HG02642 (cell line): ENCODE results near the gene WBP1.
A peak's percentile ranks its signal among the peaks of the same experiment; 100 is the strongest.
"Not testable (repeated sequence)": the region's sequence is repeated elsewhere in the genome, so short reads cannot be mapped to it uniquely, and the experiment has no call there.

Experiments
- ATAC-seq: cut with Tn5 transposase; IDR thresholded peaks from one replicate; pipeline ENCODE4 v1.9.1; 2021; ENCODE audit warnings: mild to moderate bottlenecking; ENCODE audit not compliant: unreplicated experiment, poor library complexity

Gene WBP1

DNA sequence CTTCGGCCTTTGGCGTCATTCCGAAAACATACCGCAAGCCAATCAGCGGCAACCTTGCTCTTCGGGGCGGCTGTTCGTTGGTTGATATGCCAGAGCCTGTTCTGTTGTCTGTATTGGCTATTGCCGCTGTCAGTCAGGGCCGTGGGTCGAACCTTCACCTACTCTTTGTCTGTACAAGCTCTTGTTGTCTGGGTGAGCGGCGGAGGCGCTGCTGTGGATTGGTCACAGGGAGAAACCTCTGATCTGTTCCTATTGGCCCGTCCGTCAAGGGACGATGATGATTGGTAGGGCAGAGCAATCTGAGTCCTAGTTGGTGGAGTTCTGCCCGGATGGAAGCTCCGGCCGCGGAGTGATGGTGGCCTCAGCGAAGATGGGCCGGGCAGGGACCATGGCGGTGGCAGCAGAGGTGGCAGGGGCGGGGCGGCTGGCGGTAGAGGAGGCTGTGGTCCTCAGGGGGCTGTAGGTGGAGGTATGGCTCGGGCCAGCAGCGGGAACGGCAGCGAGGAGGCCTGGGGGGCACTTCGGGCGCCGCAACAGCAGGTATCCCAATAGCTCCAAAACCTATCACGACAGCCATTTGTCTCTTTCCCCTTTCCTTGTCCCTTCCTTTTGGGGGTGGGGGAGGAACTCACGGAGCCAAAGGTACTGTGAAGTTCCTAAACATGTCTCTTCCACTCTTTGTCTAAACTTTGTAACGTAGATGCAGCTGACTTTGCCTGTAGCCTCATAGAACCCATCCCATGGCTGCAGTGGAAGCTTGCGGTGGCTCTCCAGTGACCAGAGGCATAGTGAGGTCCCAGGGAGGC lies at the start of gene WBP1:
Gene WBP1, plus strand, starts transcription at position 307 of the 806 bp plus-strand sequence. Its CDS starts 165 bp downstream, at position 472.
- ATAC-seq = peak; percentile 86

DNA sequence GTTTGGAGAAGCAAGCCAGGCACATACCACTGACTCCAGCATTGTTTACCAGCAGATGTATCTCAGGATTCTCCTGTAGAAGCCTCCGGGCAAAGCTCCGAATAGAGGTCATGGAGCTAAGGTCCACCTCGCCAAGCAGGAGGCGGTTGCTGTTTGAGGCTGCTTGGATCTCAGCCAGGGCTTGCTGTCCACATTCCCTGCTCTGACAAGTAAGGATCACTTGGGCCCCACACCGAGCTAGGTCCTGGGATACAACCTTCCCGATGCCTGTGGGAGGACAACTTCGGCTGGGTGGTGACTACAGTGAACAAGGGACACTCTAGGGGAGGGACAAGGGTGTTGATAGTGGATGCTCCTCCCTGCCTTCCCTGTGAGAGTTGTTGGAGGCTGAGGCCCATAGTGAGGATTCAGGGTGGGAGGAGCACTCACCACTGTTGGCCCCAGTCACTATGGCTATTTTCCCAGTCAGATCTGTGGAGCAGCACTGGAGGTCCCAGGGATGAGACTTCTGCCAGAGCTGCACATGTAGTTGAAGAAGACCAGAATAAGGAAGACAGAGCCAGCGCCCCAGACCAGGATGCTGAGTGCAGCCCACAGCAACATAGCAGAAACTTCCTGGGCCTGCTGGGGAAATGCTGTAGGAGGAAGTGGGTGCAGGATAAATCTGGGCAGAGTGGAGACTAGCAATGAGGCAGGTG lies 45.1 kb upstream of the WBP1 start:
- no peak for ATAC-seq

GRCh38 chr2:74414441-74414840 lies 43.8 kb upstream of the WBP1 start:
- no peak for ATAC-seq

GRCh38 chr2:74414881-74415761 lies 43.1 kb upstream of the WBP1 start:
- peak; percentile 40 for ATAC-seq

DNA sequence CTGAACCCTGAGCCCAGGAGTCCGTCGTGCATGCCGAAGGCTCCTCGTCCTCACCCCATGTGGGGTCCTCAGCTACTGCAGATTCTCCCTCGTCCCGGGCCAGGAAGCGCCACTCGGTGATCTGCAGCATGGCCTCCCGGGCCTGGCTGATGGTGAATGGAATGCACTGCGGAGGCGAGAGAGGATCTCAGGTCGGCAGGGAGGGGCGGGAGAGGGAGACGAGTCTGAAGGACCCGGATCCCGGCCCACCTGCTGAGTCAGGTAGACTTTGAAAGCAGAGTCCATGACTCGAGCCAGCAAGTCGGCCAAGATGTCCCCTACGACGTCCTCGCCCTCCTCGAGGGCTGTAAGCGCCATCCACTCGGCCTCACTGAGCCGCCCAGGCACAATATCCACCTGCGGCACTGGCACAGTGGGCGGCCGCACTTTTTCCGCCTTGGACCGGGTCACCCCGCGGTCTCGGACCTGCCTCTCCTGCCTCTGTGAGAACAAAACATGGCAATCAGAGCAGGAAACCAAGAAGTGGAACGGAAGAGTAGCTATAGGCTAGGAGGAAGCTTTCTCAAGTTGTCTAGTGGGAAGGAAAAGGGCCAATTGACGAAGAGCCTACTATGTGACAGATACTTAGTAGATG lies 42.4 kb upstream of the WBP1 start:
- peak; percentile 6 for ATAC-seq

DNA sequence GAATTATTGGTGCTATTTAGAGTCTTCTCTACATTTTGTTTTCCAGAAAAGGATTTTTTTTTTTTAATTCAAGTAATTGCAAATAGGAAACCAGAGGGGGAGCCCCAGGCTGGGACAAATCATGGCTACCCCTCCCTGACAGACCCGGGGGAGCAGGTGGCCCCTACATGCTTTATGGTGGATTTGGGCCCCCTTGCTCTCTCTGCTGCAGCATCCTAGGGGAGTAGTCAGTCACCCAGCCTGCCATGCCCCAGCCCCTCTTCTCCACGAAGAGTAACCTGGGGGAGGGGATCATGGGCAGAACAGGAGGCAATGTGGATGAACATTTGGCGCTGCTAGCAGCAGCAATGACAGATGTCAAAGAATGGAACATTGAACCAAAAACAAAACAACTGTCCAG lies 41.5 kb upstream of the WBP1 start:
- no peak for ATAC-seq

DNA sequence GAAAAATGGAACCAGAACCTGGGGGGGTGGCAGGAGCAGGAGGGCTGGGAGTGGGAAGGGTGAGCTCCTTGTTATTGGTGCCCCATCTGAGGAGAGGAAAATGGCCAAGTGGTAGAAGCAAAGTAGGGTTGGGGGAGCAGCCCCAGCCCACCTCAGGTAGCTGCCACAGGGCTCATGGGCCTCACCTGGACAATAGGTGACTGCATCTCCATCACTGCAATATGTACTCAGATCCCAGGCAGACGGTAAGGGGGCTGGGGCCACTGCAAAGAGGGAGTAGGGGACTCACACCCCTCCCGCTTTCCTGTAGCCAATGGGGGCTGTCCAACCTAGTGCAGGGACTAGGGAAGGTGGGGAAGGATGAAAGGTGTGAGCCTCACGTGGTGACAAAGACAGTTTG lies 41.0 kb upstream of the WBP1 start:
- ATAC-seq = no peak

DNA sequence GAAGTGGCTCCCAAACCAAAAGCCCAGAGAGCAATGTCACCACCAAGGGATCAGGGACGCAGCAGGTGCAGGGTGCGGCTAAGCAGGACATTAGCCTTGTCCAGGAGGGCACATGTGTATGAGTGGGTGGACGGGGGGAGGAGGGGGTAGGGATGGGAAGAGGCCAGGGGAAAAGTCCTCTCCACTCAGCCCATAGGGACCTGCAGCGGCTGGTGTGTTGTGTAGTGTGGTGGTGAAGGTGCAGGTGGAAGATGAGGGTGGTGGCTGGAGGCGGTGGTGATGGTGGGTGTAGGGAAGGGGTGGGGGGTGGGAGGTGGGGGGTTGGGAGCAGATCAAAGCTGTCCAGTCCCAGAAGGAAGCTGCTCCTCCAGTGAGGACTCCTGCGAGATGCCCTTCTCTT lies 40.5 kb upstream of the WBP1 start:
- no peak for ATAC-seq

GRCh38 chr2:74418312-74418711 lies 39.9 kb upstream of the WBP1 start:
- ATAC-seq = no peak

DNA sequence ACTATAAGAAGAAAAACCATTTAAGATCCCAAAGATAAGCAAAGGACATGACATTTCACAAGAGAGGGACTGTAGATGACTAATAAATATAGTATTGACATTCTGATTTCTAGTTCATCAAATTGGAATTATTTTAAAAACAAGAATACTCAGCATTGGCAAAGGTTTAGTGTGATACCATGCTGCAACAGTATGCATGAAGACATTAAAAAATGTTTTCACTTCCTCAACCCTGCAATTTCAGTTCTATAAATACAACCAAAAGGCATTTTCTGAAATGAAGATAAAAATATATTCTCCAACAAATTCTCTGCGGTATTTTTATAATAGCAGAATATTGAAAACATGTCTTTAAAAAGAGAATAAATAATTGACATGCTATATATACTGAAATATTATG lies 38.9 kb upstream of the WBP1 start:
- ATAC-seq = no peak

DNA sequence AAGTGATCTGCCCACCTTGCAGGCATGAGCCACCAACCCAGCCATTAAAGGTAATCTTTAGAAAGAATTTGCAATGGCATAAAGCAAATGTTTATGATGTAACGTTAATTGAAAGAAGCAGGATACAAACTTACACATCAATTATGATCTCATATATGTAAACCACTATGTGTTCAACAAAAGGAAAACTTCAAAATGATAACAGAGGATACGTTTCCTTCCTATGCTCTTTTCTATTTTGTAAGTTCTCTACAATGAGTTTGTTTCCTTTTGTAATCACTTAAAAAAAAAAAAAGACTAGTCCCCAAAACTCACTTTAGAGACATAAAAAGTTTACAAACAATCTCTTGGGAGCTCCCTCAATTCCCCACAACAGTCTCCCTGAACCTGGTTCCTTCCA lies 38.2 kb upstream of the WBP1 start:
- ATAC-seq = no peak

- not testable (repeated sequence) for ATAC-seq
These were observed 37.7 kb upstream of the WBP1 start for GRCh38 chr2:74420443-74421103.

DNA sequence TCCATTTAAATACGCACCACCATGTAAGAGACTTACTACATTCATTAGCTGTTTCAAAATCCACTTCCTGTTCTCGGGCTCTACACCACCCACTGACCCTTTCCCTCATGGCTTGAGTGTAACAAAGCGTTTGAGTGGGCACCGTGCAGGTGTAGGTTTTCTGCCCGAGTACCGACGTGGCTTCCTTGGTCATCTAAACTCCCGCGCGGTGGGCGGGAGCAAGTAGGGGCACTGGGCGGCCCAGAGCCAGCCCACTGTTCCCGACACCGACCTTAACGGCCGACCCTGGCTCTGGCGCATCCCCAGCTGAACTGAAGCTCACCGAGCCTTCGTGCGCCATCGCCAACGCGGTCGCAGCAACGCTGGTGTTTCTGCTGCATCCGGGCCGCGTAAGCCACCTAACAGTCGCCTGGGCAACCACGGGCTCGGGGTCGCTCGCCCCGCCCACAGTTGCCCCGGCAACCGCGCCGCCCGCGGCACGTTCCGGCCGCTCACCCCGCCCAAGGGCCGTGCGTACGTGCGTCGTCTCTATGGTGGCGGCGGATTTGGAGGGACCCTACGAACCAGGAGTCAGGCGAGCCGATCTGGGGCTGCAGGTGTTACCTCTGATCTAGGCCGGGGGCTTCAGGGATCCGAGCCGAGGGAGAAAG lies 36.9 kb upstream of the WBP1 start, which contains the start of the genes C2orf81 and WDR54:
Gene C2orf81, minus strand, starts transcription at position 399 of the 650 bp plus-strand sequence. Its CDS starts 59 bp downstream, at position 340.
Gene WDR54, plus strand, starts transcription at position 510 of the 650 bp plus-strand sequence. CDS start 424 bp downstream, outside the sequence.
- ATAC-seq = peak; percentile 97

DNA sequence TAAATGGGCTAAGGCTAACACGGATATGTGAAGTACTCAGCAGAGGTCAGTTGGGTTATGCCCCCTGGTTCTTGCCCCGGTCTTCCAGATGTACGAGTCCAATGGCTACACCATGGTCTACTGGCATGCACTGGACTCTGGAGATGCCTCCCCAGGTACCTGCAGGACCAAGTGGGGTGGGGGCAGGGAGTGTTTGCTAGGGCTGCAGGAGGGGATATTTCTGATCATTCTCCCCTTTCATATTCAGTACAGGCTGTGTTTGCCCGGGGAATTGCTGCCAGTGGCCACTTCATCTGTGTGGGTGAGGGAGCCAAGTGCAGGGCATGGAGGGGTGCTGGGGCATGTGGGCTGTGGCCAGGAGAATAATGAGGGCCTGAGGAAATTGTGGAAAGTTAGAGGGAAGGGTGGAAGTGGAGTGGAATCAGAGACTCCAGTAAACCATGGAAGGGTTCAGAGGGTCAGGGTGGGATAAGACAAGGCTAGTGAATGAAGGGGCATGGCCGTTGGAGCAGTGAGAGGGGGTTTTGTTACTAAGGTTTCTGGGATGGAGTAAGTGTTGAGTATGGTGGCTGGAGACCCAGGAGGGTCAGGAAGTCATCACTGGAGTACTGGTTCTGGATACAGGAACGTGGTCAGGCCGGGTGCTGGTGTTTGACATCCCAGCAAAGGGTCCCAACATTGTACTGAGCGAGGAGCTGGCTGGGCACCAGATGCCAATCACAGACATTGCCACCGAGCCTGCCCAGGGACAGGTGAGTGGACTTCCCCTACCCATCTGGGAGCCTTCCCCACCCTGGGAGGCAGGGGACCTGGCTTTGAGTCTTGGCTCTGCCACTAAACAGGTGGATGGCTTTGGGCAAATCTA lies 34.8 kb upstream of the WBP1 start:
- ATAC-seq = no peak

- no peak for ATAC-seq
These were observed 33.9 kb upstream of the WBP1 start for GRCh38 chr2:74424139-74424992.

DNA sequence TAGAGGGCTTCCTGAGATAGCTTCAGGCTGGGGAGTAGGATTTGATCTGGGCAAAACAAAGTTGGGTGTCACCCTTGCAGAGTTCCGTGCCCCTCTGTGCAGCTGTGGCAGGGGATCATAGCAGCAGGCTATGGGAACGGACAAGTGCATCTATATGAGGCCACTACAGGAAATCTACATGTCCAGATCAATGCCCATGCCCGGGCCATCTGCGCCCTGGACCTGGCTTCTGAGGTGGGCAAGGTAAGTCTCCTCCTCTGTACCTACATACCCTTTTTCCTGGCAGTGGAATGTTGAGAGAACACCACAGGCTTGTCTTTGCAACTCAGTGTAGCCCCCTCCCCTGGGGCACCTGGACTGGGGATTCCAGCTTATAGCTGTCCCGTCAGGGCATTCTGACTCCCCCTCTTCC lies 33.2 kb upstream of the WBP1 start:
- ATAC-seq = no peak

DNA sequence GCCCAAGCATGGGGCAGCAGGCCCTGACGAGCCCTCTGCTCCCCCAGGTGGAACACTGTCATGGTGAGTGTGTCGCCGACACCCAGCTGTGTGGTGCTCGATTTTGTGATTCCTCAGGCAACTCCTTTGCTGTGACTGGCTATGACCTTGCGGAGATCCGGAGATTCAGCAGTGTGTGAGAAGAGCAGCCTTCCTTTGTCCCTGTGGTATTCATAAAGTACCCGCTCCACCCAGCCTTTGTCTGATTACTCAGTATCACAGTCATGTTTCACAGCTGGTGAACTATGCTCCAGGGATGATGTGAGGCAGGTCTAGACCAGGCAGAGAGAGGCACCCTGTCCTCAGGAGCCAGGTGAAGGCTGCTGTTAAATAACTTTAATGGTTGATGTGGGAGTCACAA lies 32.7 kb upstream of the WBP1 start:
- ATAC-seq = no peak
